CD4-positive, alpha-beta T cell treated with Interleukin-15 for 1 hour (primary cell): ENCODE results near the gene ELMOD3.
A peak's percentile ranks its signal among the peaks of the same experiment; 100 is the strongest.
"Not testable (repeated sequence)": the region's sequence is repeated elsewhere in the genome, so short reads cannot be mapped to it uniquely, and the experiment has no call there.

Experiments used
- DNase-seq: peaks from one replicate; pipeline ENCODE4 v3.0.0-alpha.2; 2020

Gene ELMOD3

DNA sequence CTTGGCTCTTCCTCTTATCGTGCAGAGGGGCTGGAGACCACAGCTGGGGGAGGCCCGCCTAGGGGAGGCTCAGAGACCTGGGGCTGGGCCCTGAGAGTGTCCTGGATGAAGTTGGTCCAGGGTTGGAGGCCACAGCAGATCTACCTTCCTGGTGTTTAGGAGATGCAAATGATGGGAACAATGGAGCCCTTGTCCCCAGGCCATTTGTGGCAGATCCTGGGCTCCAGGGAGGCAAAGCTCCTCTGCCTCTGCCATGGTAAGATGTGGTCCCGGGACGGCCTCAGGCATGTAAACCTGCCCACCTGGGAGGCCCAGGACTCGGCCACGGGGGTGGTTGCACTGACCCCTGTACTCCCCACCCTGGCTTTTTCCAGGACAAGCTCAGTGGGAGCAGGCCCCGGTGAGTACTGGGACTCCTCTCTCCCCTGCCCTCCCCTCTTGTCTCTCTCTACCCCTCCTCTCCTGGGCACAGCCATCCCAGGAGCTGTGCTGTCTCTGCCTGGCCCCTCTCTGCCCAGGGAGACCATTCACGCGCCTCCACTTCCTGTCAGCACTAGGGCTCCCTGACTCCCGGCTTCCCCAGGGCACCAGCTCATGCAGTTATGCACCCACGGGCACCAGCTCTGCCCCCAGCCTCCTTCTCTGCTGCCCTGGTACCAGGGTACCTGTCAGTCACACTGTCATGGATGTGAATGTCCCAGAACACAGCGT is 74.8 kb downstream of the ELMOD3 start:
- DNase-seq: no peak

DNA sequence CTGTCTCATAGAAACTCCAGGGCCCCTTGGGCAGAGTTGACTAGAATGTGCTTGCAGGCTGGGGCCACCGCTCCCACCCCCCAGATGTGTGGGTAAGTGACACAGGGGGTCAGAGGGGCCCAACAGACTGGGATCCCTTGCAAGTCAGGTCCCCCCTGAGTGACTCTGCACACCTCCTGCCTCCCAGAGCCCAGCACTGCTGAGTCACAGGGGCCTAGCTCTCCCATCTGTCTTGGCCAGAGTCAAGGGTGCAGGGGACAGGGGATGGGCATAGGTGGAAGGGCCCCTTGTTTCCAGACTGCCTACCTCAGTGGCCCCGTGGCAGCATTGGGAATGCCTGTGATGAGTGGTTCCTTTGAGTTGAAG is 75.3 kb downstream of the ELMOD3 start:
- no peak for DNase-seq

DNA sequence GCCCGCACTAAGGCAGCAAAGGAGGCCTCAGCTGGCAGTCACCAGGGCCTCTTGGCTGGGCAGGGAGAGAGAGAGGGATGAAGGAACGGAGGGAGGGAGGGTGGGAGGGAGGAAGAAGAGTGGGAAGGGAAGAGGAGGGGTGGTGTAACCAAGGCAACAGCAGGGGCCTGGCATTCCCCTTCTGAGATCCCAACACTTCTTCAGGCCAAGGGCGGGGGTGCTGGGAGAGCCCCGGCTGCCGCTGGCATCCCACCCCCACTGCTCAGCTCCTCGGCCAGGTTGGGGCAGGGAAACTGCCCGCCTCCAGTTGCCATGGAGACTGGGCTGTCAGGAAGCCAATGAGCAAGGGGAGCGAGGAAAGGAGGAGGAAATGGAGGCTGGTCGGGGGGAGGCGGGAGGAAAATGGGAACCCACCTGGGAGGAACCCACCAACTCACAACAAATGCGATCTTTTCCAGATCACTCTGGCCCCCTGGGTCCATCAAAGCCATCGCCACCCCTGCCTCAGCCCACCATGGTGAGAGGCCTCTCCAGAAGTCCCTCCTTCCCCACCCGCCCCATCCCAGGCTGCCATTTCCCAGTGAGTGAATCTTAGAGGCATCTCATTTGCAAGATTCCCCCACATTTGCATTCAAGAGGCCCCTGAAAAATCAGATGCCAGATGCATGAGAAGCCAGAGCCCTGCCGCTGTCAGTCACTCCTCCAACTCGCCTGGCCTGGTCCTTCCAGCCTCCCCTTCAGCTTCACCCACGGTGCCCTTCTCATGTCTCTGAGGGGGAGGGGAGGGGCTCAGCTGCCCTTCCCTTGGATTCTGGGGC is 76.4 kb downstream of the ELMOD3 start:
- DNase-seq: no peak

DNA sequence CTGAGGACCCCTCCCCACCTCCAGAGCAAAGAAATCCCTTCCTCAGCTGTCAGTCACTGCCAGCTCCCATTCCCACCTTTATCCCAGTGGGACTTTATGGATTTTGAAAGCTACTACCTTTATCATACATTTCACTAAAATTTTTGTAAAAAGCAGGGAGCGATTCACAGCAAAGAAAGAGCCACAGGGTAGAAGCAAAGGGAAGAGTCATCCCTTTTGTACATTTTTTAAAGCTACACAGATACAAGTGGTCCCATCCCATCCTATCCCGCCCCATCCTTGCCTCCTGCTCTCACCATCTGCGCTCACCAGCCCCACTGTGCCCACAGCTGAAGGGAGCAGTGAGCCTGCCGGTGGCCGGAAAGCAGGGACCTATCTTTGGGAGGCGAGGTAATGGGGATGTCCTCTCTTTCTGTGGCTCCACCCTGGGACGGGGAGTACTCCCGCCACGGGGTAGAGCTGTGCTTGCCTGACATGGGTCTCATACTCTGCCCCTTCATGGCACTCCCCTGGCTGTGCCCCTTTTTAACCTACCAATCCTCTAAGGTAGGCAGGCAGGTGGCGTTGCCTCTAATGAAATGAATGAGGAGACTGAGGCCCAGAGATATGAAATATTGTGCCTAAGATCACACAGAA is 77.1 kb downstream of the ELMOD3 start:
- DNase-seq: no peak

DNA sequence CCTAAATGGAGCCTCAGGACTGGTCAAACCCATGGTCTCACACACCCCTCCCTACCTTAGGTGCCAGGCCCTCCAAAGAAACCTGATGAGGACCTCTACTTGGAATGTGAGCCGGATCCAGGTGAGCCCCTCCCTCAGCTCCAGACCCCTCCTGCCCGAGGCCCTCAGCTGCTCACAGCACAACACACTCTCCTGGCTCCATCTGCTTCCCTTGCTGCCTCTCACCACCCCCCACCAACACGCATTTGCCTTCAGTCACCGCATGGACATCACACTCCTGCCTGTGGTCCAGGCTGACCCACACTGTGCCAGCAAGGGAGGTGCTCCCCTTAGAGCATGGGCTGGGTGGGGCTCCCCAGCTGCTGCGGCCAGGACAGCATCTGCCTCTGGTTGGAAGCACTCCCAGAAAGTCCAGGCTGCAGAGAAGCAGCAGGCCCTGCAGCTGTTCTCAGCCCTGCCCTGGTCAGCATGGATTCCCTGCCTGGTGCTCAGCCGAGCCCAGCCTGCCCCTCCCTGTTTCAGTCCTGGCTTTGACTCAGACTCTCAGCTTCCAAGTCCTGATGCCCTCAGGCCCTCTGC is 79.0 kb downstream of the ELMOD3 start:
- no peak for DNase-seq

DNA sequence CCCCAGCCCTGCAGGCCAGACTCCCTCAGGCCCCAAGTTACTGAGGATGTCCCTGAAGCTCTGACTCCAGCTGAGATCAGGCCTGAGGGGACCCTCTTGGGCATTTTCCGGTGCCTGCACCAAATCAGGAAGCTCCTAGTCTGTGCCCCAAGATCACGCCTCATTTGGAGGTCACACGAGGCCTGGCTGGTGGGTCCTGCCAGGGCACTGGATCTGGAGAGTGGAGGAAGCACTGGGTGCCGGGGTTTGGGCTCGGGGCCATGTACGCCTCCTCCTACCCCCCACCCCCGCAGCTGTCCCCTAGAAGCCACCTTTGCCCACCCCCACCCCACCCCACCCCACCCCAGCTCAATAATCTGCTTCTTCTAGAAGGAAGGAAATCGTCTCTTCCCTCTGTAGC is 80.1 kb downstream of the ELMOD3 start:
- DNase-seq: no peak

DNA sequence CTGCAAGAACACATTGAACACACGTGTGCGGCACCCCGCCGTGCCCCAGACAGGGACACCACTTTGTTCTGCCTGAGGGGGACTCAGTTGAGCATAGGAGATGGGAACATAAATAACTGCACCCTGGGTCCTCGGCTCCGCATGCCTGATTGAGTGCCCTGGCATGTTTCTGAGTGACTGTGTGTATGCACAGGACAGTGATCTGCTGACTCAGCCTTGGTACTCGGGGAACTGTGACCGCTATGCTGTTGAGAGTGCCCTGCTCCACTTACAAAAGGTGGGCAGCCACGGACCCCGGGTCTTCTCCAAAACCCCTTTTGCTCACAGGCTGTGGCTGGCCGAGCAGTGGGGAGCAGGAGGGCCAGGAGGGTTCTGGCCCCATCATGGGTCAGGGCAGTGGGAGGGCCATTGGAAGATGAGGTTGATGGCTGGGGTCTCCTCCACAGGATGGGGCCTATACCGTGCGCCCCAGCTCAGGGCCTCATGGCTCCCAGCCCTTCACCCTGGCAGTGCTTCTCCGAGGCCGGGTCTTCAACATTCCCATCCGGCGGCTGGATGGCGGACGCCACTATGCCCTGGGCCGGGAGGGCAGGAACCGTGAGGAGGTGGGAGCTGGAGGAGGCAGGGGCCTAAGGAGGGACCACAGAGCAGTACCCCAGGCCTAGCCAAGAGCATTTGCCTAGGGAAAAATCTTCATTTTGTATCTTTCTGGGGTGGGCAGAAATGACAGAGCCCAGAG is 80.8 kb downstream of the ELMOD3 start:
- no peak for DNase-seq

DNA sequence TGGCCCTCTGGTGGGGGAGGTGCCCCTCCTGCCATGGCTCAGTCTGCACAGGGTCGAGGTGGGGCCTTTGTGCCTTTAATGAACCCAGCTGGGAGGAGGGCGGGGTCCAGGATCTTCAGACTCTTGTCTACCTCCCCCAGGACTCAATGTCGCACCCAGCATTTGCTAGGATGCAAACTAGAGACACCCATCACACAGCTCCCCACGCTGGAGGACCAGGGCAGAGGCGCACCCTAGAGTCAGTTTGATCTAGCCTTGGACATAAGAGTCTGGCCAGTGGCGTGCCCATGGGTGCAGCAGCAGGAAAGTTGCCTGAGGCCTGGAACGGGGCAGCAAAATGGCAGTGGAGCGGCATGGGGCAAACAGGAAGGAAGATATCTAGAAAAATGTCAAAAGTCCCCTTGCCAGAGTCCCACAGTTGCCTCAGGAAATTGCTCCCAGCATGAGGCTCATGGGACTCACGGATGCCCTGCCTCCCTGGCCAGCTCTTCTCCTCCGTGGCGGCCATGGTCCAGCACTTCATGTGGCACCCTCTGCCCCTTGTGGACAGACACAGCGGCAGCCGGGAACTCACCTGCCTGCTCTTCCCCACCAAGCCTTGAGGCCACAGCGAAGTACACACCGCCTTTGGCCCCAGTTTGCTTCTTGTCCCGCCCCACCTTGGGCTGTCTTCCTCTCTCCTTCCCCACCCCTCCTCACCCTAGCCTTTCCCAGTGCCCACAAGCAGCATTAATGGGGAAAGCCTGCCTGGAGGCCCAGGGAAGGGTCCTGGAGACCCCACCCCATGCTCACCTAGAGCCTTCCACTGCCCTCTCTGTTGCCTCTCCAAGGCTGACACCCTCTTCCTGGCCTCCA is 81.6 kb downstream of the ELMOD3 start:
- no peak for DNase-seq

DNA sequence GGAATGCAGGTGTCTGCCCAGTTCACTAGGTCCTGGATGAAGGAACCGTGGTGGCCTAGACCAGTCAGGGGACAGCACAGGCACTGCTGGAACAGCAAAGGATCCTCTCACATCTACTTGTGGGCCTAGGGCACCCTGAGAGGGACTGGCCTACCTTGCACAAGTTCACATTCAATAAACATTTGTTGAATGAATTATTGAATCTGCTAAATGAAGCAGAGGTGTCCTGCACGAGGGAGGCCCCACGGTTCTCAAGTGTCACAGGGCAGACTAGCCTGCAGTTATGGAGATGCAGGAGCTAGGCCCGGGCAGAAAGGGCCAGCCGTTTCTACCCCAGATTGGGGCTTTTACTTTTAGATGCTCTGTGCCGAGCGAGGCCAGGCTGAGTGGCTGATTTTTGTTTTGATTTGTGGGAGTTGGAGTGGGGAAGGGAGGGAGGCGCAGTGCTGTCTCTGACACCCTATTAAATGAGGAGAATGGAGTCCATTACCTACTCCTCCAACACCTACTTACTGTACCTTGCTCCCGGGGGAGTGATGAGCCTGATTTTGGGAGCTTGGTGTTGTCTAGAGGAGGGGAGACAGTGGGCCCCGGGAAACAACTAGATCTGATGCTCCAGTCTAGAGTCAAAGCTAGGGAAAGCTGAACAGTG is 82.4 kb downstream of the ELMOD3 start:
- DNase-seq: no peak

DNA sequence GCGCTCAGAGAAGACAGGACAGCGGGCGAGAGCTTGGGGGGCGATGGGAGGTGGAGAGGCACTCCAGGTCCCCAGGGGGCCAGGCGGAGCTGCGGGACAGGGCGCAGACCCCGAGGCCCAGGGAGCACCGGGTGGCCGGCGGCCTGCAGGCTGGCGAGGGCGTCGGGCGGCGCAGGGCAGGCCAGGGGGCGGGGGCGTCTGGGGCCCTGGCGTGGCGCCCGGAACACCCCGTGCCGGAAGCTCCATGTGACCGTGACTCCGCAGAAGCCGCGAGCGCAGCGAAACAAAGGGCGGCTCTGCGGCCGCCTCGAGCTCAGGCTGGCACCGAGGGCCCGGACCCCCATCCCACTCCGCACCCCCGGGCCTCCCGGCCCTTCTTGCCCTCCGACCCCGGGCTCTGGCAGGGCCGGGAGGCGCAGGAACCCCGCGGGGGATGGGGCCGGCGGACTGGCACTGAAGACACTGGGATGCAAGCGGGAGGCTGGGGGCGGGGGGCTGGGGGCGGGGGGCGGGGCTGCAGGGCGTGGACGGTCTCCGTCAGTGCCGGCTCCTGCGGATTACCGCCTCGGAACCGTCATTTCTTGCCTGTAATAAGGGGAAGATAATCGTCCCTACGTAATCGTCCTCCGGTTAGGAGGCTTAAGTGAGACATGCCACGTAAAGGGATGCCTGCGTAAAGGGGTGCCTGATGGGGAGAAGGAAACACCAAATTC is 83.1 kb downstream of the ELMOD3 start:
- peak; percentile 83 for DNase-seq

DNA sequence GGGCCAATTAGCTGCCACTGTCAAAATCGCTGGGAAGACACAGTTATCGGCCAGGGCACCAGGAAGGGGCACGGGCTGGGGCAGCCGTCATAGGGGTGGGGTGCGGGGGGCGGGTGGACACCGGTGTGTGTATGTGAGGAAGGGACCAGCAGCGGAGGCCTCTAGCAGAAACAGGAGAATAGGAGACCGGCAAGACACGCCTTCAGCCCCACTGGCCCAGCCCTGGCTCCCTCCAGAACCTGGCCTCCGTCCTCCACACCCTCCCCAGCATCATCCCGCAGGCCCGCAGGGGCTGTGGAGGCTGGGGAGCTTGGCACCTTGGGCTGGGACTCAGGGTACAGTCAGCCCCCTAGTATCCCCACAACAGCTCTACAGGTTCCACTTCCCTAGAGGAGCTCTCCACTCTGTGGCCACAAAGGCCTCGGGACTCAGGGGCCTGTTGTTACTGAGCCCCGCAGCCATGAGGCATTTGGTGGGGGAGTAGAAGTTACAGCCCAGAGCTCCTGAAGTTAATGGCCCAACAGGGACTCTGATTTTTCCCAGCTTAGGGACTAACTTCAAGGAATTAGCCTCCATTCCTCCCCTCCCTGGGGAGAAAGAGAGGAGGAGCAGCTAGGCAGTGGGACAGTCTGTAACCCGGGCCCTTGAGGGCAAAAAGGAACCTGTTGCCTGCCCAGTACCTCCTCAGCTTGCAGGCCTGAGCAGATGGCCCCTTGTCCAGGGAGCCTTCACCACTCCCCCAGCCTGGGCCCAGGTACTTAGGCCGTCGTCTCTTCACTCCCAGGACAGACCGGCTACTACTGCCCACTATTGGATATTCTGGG is 83.8 kb downstream of the ELMOD3 start:
- no peak for DNase-seq

DNA sequence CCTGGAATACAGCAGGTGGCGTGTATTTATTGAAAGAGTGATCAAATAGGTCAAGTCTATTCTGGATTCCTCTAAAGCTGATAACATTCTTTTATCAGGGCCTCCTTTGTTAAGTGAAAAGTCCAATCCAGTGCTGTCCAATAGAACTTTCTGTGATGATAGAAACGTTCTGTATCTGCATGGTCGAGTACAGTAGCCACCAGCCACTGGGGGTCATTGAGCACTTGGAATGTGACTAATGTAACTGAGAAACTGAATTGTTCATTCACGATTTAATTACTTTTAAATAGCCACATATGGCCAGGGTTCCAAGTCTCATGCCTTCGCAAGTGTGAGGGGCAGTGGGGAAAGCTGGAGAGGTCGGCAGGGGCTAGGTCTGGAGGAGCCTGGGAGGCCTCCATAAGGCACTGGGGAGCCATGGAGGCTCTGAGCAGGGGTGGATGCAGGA is 84.5 kb downstream of the ELMOD3 start:
- no peak for DNase-seq

DNA sequence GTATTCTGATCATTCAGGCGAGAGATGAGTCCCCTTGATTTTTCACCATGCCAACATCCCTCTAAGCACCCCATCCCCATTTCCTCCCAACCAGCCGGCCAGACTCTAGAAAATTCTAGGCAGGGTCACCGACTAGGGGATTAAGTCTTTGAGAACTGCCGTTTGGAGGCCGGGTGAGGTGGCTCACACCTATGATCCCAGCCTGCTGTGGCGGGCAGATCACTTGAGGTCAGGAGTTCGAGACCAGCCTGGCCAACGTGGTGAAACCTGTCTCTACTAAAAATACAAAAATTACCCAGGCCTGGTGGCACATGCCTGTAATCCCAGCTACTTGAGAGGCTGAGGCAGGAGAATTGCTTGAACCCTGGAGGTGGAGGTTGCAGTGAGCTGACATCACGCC is 85.0 kb downstream of the ELMOD3 start:
- DNase-seq: not testable (repeated sequence)

DNA sequence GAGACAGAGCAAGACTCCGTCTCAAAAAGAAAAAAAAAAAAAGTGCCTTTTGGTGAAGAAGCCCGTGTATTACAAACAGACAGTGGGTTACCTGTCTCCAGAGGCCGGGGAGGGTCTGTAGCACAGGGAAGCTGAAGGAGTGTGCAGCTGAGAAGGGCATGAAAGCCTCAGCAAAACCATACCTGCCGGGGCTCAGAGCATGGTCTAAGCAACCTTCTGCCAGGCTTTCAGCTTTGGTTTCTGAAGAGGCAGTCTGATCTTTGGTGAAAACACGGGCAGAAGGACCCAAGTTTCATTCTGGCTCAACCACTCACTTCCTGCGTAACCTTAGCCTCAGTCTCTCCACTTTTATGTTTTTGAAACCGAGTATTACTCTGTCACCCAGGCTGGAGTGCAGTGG is 85.4 kb downstream of the ELMOD3 start:
- no peak for DNase-seq

DNA sequence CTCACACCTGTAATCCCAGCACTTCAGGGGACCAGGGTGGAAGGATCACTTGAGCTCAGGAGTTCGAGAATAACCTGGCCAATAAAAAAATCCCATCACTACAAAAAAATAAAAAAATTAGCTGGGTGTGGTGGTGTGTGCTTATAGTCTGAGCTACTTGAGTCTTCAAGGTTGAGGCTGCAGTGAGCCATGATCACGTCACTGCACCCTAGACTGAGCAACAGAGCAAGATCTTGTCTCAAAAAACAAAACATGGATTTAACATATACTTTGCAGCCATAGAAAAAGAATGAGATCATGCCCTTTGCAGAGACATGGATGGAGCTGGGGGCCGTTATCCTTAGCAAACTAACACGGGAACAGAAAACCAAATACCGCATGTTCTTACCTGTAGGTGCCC is 86.2 kb downstream of the ELMOD3 start:
- DNase-seq: no peak
